Gastrocnemius medialis (tissue), 4 donors: Measurements from ENCODE around the gene SLC39A11. TPM values are rescaled to one million over a fixed set of nuclear protein-coding genes. Genes with fewer than 3 reads are reported as not detected.
"Not testable (repeated sequence)": the region's sequence is repeated elsewhere in the genome, so short reads cannot be mapped to it uniquely, and the experiment has no call there.

Source experiments
- ATAC-seq, 2 donors: fragments of 150-250 bp; one replicate each; pipeline ENCODE4 v1.9.1; 2016
- DNase-seq, 2 donors: peaks; one replicate each; pipeline ENCODE4 v3.0.0-alpha.2; 2019
- H3K27ac ChIP-seq, 4 donors: fragments of 200-600 bp; sonication (generic); 1 replicate in 1 of 4; 2 replicates in 3 of 4; pipeline ENCODE4 v1.5.1; 2016 to 2018; ENCODE audit warnings: mild to moderate bottlenecking in 2 of 4, moderate library complexity in 1 of 4
- H3K27me3 ChIP-seq, 3 donors: fragments of 200-600 bp; sonication (generic) in 2 of 3; 1 replicate in 1 of 3; 2 replicates in 2 of 3; pipeline versions ENCODE4 v1.5.1 to v1.6.0; 2016 to 2019; ENCODE audit warnings: mild to moderate bottlenecking in 1 of 3, moderate library complexity in 1 of 3
- H3K36me3 ChIP-seq, 2 donors: fragments of 200-600 bp; sonication (generic) in 1 of 2; one replicate each; pipeline ENCODE4 v1.5.1; 2017 to 2018
- H3K4me1 ChIP-seq, 2 donors: fragments of 200-600 bp; sonication (generic) in 1 of 2; one replicate each; pipeline ENCODE4 v1.5.1; 2016 to 2017; ENCODE audit warnings: mild to moderate bottlenecking in 2 of 2
- H3K4me3 ChIP-seq, 4 donors: fragments of 200-600 bp; sonication (generic) in 3 of 4; 1 replicate in 1 of 4; 2 replicates in 3 of 4; pipeline ENCODE4 v1.5.1; 2016 to 2019; ENCODE audit warnings: mild to moderate bottlenecking in 2 of 4
- H3K9me3 ChIP-seq, 3 donors: fragments of 200-600 bp; sonication (generic) in 2 of 3; 1 replicate in 1 of 3; 2 replicates in 2 of 3; pipeline ENCODE4 v1.5.1; 2016 to 2019
- POLR2A ChIP-seq, 2 donors: fragments of 450-650 bp; IDR thresholded peaks; one replicate each; pipeline ENCODE4 v1.6.1; 2017; ENCODE audit warnings: antibody characterized with exemption in 2 of 2, mild to moderate bottlenecking in 2 of 2, moderate library complexity in 2 of 2
- in situ Hi-C, 4 donors: fragments of 200-750 bp; cut with MboI; loops; one replicate each; pipeline versions ENCODE4 v1.15.0 to v1.8.0; 2017; ENCODE audit warnings: low sequenced_read_pairs in 4 of 4
- intact Hi-C: fragments of 100-400 bp; cut with DNase I; formaldehyde crosslinking; loops from one replicate; pipeline ENCODE4 v1.15.1; 2023; ENCODE audit warnings: low total_unique reads
- total RNA-seq, 4 donors: library from RNA; depleted of rRNA; stranded (reverse); fragments of >200 nt; gene quantifications; one replicate each; pipeline versions ENCODE4 v1.1.0 to v1.2.3, GENCODE V29; 2016
- TF ChIP-seq, protein P1 (sequence below), 5 experiments: fragments of 450-650 bp in 3 of 5; fragments of 200-600 bp in 2 of 5; sonication (generic) in 2 of 5; IDR thresholded peaks in 4 of 5; conservative IDR thresholded peaks in 1 of 5; 1 replicate in 4 of 5; 2 replicates in 1 of 5; pipeline ENCODE4 v1.5.1; 2016 to 2019; ENCODE audit warnings: antibody characterized with exemption in 5 of 5, mild to moderate bottlenecking in 3 of 5, moderate library complexity in 3 of 5

Gene SLC39A11
- total RNA-seq, 4 donors from 2014 or later: 7.6 to 28.4 (median 10.7) TPM

DNA sequence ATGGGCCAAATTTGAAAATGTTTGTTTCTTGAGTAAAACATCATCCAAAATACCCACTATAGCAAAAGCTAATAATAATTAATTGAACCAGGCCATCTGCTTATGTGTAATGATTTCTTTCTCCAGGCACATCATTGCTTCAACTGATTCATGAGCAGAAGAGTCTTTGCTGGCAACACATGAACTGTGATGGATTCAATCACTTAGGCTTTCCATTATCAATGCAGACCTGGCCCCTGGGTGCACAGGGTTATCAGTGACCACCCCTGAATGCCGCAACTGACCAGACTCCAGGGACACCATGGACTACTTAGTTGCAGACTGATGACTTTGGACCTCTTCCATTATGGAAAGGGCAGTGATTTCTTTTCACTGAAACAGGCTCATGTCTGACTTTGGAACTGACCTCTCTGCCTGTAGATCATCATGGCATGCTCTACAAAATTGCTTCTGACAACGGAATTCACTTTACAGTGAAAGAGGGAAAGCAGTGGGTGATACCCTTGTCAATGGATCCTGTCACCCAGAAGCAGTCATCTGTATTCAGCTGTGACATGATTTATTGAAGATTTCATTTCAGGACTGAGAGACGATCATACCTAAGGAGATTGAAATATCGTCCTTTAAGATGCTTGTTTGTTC lies 448.8 kb downstream of the SLC39A11 start:
- Histone ChIP-seq H3K27ac (no peak overlapping the region), H3K4me3 (no peak overlapping the region), H3K27me3 (peaks cover 0 to 13% (median 0%) of the 10 kb centered on the region in 3 donors), H3K4me1 (no peaks in the 10 kb centered on the region), H3K36me3 (no peaks in the 10 kb centered on the region), H3K9me3 (no peaks in the 10 kb centered on the region)
- ATAC-seq: no peak
- intact Hi-C loops: no loop called here
- TF ChIP-seq, protein P1, sequence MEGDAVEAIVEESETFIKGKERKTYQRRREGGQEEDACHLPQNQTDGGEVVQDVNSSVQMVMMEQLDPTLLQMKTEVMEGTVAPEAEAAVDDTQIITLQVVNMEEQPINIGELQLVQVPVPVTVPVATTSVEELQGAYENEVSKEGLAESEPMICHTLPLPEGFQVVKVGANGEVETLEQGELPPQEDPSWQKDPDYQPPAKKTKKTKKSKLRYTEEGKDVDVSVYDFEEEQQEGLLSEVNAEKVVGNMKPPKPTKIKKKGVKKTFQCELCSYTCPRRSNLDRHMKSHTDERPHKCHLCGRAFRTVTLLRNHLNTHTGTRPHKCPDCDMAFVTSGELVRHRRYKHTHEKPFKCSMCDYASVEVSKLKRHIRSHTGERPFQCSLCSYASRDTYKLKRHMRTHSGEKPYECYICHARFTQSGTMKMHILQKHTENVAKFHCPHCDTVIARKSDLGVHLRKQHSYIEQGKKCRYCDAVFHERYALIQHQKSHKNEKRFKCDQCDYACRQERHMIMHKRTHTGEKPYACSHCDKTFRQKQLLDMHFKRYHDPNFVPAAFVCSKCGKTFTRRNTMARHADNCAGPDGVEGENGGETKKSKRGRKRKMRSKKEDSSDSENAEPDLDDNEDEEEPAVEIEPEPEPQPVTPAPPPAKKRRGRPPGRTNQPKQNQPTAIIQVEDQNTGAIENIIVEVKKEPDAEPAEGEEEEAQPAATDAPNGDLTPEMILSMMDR (IDR thresholded peaks at IDR 0.05 in 4 of 5, conservative IDR thresholded peaks at IDR 0.05 in 1 of 5): no peak
- no peak for TF ChIP-seq POLR2A (IDR thresholded peaks at IDR 0.05)
- DNase-seq: no peak
- in situ Hi-C loops: no loop called here

DNA sequence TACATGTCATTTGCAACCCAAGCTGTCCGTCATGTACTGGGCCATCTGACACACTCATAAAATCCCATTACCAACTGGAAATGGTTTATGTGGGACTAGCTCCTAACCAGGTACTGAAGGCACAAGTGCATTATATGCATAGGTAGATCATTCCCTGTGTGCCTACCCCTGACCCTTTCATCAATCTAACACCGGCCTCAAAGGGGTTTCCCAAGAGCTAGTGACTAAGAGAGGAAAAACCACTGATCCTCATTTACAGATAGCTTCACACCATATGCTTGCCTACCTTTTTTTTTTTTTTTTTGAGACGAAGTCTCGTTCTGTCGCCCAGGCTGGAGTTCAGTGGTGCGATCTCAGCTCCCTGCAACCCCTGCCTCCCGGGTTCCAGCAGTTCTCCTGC lies 449.8 kb downstream of the SLC39A11 start:
- H3K36me3 ChIP-seq: no peaks in the 10 kb centered on the region
- H3K4me3 ChIP-seq: no peak overlapping the region
- H3K27ac ChIP-seq: no peak overlapping the region
- peaks cover 0 to 13% (median 0%) of the 10 kb centered on the region in 3 donors for H3K27me3 ChIP-seq
- H3K9me3 ChIP-seq: no peaks in the 10 kb centered on the region
- in situ Hi-C loops (no loop called here), intact Hi-C loops (no loop called here)
- ATAC-seq: no peak
- TF ChIP-seq, protein P1 (IDR thresholded peaks at IDR 0.05 in 4 of 5, conservative IDR thresholded peaks at IDR 0.05 in 1 of 5): no peak
- no peak for TF ChIP-seq POLR2A (IDR thresholded peaks at IDR 0.05)
- H3K4me1 ChIP-seq: no peaks in the 10 kb centered on the region
- no peak for DNase-seq

DNA sequence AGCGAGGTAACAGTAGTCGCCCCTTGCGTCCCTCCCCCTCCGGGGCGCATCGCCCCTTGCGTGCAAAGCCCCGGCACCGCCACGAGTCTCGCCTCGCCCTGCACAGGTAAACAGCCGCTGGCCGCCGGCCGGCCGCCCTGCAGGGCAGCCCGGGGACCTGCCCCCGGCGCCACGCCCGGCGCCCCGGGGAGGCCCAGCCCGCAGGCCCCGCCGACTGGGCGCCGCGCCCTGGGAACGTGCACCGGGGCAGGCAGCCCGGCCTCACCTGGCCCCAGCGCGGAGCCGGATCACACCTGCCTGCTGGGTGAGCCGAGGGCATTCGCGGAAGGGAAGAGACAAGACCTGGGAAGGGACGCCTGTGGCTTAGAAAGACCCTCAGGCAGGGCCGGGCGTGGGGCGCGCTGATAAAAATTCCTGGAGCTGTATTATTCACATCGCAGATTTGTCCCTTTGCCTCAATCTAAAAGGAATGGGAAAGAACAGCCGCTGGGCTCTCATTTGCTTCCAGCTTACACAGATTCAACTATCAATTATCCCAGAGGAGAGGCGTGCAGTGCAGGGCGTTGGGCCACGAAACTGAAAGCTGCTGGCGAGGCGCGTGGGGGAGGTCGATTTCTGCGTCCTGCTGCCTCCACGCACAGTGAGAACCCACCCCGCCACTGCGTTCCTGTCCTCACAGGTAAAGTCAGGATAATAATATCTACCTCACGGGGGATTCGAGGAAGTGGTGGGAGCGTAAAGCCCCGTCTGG lies 451.9 kb downstream of the SLC39A11 start:
- ATAC-seq (no peak), DNase-seq (no peak)
- Histone ChIP-seq H3K9me3 (no peaks in the 10 kb centered on the region), H3K4me3 (no peak overlapping the region), H3K4me1 (no peaks in the 10 kb centered on the region), H3K27me3 (peaks cover 0 to 13% (median 0%) of the 10 kb centered on the region in 3 donors), H3K36me3 (no peaks in the 10 kb centered on the region), H3K27ac (no peak overlapping the region)
- in situ Hi-C loops: no loop called here
- TF ChIP-seq, protein P1 (IDR thresholded peaks at IDR 0.05 in 4 of 5, conservative IDR thresholded peaks at IDR 0.05 in 1 of 5): no peak
- TF ChIP-seq POLR2A (IDR thresholded peaks at IDR 0.05): no peak
- intact Hi-C loops: no loop called here

DNA sequence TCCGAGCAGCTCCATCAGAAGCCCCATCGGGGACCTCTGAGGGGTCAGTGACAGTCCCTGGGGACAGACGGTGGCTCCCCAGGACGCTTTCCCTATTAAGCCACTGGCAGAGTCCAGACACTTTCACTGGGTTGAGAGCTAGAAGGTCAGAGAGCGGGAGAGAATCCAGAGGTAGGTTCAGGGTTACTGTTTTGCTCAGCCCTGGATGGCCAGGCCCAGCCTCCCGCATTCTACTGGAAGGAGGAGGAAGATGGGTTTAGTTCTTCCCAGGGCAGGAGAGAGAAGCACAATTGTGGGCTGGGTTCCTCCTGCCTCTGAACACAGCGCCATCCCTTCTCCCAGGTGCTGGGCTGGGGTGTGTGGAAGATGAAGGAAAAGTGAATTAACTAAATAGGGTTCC lies 452.8 kb downstream of the SLC39A11 start:
- intact Hi-C loops (no loop called here), in situ Hi-C loops (no loop called here)
- TF ChIP-seq, protein P1 (IDR thresholded peaks at IDR 0.05 in 4 of 5, conservative IDR thresholded peaks at IDR 0.05 in 1 of 5): no peak
- TF ChIP-seq POLR2A (IDR thresholded peaks at IDR 0.05): no peak

DNA sequence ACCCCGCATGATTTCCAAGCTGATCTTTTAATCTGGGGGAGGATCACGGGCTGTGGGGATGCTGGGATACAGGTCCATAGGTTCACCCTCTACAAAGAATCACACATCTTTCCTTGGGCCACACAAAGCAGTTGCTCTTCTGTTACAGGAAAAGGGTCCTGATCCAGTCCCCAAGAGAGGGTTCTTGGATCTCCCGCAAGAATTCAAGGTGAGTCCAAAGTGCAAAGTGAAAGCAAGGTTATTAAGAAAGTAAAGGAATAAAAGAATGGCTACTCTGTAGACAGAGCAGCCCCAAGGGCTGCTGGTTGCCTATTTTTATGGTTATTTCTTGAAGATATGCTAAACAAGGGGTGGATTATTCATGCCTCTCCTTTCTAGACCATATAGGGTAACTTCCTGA lies 453.6 kb downstream of the SLC39A11 start:
- intact Hi-C loops, in situ Hi-C loops, H3K27ac ChIP-seq, H3K36me3 ChIP-seq, H3K4me3 ChIP-seq, H3K9me3 ChIP-seq, ATAC-seq, DNase-seq, H3K4me1 ChIP-seq: not testable (repeated sequence)
- peaks cover 0 to 13% (median 0%) of the 10 kb centered on the region in 3 donors for H3K27me3 ChIP-seq

More for the DNA sequence above, 452.8 kb downstream of the SLC39A11 start:
- H3K9me3 ChIP-seq: no peaks in the 10 kb centered on the region
- H3K36me3 ChIP-seq: no peaks in the 10 kb centered on the region
- no peak for ATAC-seq
- peaks cover 0 to 13% (median 0%) of the 10 kb centered on the region in 3 donors for H3K27me3 ChIP-seq
- no peaks in the 10 kb centered on the region for H3K4me1 ChIP-seq
- H3K4me3 ChIP-seq: no peak overlapping the region
- H3K27ac ChIP-seq: no peak overlapping the region
- no peak for DNase-seq
